A549 (cell line): ENCODE measurements around the gene PHC2.

Experiments used
- CEBPB ChIP-seq, 2 experiments: fragments of >200 bp in 1 of 2; sonication (Bioruptor Twin) in 1 of 2; formaldehyde crosslinking in 1 of 2; IDR thresholded peaks; 2 replicates each; pipeline ENCODE4 v1.6.1; 2012 to 2016
- CHD4 ChIP-seq: fragments of 200-600 bp; sonication (generic); IDR thresholded peaks from 2 replicates; pipeline ENCODE4 v1.6.1; 2016; ENCODE audit warnings: antibody characterized with exemption, mild to moderate bottlenecking, borderline replicate concordance
- JUN ChIP-seq, 2 experiments: fragments of >200 bp; sonication (Bioruptor Twin); formaldehyde crosslinking; IDR thresholded peaks; 2 replicates in 1 of 2; 3 replicates in 1 of 2; pipeline ENCODE4 v1.6.1; 2016 to 2017
- KDM5A ChIP-seq: fragments of 200-600 bp; sonication (generic); IDR thresholded peaks from 2 replicates; pipeline ENCODE4 v1.6.1; 2016; ENCODE audit warnings: antibody characterized with exemption, mild to moderate bottlenecking
- MYC ChIP-seq: IDR thresholded peaks from 2 replicates; pipeline ENCODE4 v1.6.1; 2012; ENCODE audit warnings: mild to moderate bottlenecking, inconsistent platforms, low read length, improper control_type of control experiment, borderline replicate concordance
- POLR2A ChIP-seq: IDR thresholded peaks from 2 replicates; pipeline ENCODE4 v1.6.1; 2012; ENCODE audit warnings: mild to moderate bottlenecking, low read length
- RCOR1 ChIP-seq: fragments of 150-350 bp; IDR thresholded peaks from 2 replicates; pipeline ENCODE4 v1.6.1; 2014; ENCODE audit warnings: antibody characterized with exemption, low read length, low read depth
- RFX5 ChIP-seq: fragments of 450-650 bp; IDR thresholded peaks from 2 replicates; pipeline ENCODE4 v1.7.1; 2014; ENCODE audit warnings: antibody characterized with exemption, mild to moderate bottlenecking, moderate library complexity
- TF ChIP-seq, protein P1 (sequence below): fragments of >200 bp; sonication (Bioruptor Twin); formaldehyde crosslinking; IDR thresholded peaks from 3 replicates; pipeline ENCODE4 v1.5.1; 2016
- TF ChIP-seq, protein P2 (sequence below): fragments of 250-450 bp; sonication (Bioruptor Pico); IDR thresholded peaks from 2 replicates; pipeline ENCODE4 v1.5.0; 2021; ENCODE audit warnings: mild to moderate bottlenecking, moderate library complexity, borderline replicate concordance

DNA sequence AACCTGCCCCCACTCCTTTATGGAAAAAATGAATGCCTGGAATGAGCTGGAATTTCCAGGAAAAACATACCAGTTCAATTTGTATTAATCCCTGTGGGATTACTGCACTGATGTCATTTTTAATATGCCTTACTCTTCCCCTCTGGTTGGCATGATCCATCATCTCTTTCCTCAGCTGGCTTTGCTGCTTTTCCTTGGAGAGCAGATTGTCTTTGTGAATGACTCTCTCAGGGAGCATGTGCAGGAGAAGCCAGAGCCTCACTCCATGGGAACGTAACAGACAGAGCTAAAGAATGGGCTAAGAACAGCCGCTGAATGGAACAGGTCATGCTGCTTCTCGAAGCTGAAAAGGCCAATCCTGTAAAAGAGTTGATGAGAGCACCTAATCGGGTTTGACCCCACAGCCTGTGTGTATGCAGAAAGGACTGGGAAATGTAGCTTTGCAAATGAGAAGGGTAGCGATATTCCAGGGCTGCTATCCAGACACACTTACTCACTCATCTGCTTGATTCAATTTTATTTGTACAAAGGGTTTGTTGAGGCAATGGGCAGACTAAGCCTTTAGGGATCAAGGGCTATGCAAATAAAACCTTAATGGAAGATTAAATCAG lies 20.7 kb downstream of the PHC2 start:
- TF ChIP-seq, protein P1, sequence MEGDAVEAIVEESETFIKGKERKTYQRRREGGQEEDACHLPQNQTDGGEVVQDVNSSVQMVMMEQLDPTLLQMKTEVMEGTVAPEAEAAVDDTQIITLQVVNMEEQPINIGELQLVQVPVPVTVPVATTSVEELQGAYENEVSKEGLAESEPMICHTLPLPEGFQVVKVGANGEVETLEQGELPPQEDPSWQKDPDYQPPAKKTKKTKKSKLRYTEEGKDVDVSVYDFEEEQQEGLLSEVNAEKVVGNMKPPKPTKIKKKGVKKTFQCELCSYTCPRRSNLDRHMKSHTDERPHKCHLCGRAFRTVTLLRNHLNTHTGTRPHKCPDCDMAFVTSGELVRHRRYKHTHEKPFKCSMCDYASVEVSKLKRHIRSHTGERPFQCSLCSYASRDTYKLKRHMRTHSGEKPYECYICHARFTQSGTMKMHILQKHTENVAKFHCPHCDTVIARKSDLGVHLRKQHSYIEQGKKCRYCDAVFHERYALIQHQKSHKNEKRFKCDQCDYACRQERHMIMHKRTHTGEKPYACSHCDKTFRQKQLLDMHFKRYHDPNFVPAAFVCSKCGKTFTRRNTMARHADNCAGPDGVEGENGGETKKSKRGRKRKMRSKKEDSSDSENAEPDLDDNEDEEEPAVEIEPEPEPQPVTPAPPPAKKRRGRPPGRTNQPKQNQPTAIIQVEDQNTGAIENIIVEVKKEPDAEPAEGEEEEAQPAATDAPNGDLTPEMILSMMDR: no peak
- TF ChIP-seq RFX5 (no peak), KDM5A (no peak), CHD4 (no peak), POLR2A (no peak), MYC (no peak), JUN (IDR thresholded peaks at IDR 0.05) (no peak), CEBPB (IDR thresholded peaks at IDR 0.05) (no peak), RCOR1 (no peak)
- TF ChIP-seq, protein P2, sequence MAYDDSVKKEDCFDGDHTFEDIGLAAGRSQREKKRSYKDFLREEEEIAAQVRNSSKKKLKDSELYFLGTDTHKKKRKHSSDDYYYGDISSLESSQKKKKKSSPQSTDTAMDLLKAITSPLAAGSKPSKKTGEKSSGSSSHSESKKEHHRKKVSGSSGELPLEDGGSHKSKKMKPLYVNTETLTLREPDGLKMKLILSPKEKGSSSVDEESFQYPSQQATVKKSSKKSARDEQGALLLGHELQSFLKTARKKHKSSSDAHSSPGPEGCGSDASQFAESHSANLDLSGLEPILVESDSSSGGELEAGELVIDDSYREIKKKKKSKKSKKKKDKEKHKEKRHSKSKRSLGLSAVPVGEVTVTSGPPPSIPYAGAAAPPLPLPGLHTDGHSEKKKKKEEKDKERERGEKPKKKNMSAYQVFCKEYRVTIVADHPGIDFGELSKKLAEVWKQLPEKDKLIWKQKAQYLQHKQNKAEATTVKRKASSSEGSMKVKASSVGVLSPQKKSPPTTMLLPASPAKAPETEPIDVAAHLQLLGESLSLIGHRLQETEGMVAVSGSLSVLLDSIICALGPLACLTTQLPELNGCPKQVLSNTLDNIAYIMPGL (CRISPR knock-in tag): no peak
